GM12874 (cell line): ENCODE results near the gene ABCD4.

Experiments used
- TF ChIP-seq, protein P1 (sequence below): IDR thresholded peaks from 2 replicates; pipeline ENCODE4 v1.5.1; 2011; ENCODE audit warnings: low read depth, mild to moderate bottlenecking, control low read depth, low read length, moderate library complexity; ENCODE audit not compliant: insufficient read depth

Gene ABCD4

DNA sequence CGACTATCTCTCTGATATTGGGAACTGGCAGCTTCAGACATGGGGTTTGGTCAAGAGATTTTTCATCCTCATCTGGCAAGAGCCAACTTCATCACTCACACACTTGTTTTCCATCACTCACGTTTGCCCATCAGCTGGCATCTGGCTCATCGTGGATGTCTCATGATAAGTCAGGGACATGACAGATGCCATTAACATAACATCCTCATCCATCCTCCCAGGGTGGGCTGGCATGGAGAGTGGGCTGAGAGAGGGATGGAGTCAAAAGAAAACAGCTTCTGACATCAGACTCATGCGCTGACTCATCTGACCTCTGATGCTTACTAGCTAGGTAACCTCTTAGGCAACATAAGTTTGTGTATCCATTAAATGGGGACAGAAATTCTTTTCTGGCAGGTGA is 65.3 kb downstream of the ABCD4 start:
- TF ChIP-seq, protein P1, sequence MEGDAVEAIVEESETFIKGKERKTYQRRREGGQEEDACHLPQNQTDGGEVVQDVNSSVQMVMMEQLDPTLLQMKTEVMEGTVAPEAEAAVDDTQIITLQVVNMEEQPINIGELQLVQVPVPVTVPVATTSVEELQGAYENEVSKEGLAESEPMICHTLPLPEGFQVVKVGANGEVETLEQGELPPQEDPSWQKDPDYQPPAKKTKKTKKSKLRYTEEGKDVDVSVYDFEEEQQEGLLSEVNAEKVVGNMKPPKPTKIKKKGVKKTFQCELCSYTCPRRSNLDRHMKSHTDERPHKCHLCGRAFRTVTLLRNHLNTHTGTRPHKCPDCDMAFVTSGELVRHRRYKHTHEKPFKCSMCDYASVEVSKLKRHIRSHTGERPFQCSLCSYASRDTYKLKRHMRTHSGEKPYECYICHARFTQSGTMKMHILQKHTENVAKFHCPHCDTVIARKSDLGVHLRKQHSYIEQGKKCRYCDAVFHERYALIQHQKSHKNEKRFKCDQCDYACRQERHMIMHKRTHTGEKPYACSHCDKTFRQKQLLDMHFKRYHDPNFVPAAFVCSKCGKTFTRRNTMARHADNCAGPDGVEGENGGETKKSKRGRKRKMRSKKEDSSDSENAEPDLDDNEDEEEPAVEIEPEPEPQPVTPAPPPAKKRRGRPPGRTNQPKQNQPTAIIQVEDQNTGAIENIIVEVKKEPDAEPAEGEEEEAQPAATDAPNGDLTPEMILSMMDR: no peak
